WERI-Rb-1 (cell line): ENCODE results near the gene RELN.

Experiments used
- DNase-seq: peaks from one replicate; pipeline ENCODE4 v3.0.0-alpha.2; 2020
- H3K27ac ChIP-seq: fragments of 250-450 bp; sonication (Bioruptor Pico); 2 replicates; pipeline ENCODE4 v1.5.1; 2020; ENCODE audit warnings: mild to moderate bottlenecking, moderate library complexity
- H3K27me3 ChIP-seq: fragments of 250-450 bp; sonication (Bioruptor Pico); 2 replicates; pipeline ENCODE4 v1.5.1; 2021; ENCODE audit warnings: mild to moderate bottlenecking, low read depth, moderate library complexity; ENCODE audit not compliant: insufficient read depth, severe bottlenecking
- H3K36me3 ChIP-seq: fragments of 250-450 bp; sonication (Bioruptor Pico); 2 replicates; pipeline ENCODE4 v1.5.1; 2020; ENCODE audit warnings: mild to moderate bottlenecking, moderate library complexity
- H3K4me3 ChIP-seq: 2 replicates; pipeline ENCODE4 v1.5.1; 2011; ENCODE audit warnings: low read depth, mild to moderate bottlenecking, control low read depth, low read length
- H3K9me3 ChIP-seq: fragments of 250-450 bp; sonication (Bioruptor Pico); 2 replicates; pipeline ENCODE4 v1.5.1; 2021; ENCODE audit warnings: mild to moderate bottlenecking, moderate library complexity; ENCODE audit not compliant: severe bottlenecking
- TF ChIP-seq, protein P1 (sequence below): IDR thresholded peaks from 2 replicates; pipeline ENCODE4 v1.5.1; 2011; ENCODE audit warnings: low read depth, mild to moderate bottlenecking, control low read depth, inconsistent platforms, low read length

Gene RELN

DNA sequence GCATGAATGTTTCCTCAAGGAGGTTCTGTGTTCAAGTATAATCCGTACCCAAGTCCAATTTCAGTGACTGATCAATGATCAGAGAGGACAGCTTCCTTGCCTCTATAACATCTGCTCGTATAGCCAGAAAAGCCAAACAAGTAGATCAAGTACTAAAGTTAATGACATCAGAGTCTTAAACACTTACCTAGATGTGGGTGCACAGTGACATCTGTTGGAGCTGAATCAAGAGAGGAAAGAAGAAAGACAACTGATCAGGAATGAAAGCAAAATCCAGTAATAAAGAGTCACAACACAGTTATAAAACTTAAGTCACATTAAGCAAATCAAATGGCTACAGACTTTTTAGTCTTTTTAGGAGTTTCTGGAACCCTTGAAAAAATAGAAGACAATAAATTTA is 236.5 kb downstream of the RELN start:
- H3K27ac ChIP-seq, result no peak overlapping the region
- no peak overlapping the region for H3K4me3 ChIP-seq
- H3K9me3 ChIP-seq, result no peaks in the 10 kb centered on the region
- DNase-seq, result peak; percentile 47
- no peaks in the 10 kb centered on the region for H3K27me3 ChIP-seq
- TF ChIP-seq, protein P1, sequence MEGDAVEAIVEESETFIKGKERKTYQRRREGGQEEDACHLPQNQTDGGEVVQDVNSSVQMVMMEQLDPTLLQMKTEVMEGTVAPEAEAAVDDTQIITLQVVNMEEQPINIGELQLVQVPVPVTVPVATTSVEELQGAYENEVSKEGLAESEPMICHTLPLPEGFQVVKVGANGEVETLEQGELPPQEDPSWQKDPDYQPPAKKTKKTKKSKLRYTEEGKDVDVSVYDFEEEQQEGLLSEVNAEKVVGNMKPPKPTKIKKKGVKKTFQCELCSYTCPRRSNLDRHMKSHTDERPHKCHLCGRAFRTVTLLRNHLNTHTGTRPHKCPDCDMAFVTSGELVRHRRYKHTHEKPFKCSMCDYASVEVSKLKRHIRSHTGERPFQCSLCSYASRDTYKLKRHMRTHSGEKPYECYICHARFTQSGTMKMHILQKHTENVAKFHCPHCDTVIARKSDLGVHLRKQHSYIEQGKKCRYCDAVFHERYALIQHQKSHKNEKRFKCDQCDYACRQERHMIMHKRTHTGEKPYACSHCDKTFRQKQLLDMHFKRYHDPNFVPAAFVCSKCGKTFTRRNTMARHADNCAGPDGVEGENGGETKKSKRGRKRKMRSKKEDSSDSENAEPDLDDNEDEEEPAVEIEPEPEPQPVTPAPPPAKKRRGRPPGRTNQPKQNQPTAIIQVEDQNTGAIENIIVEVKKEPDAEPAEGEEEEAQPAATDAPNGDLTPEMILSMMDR, result peak; percentile 35
- no peaks in the 10 kb centered on the region for H3K36me3 ChIP-seq

DNA sequence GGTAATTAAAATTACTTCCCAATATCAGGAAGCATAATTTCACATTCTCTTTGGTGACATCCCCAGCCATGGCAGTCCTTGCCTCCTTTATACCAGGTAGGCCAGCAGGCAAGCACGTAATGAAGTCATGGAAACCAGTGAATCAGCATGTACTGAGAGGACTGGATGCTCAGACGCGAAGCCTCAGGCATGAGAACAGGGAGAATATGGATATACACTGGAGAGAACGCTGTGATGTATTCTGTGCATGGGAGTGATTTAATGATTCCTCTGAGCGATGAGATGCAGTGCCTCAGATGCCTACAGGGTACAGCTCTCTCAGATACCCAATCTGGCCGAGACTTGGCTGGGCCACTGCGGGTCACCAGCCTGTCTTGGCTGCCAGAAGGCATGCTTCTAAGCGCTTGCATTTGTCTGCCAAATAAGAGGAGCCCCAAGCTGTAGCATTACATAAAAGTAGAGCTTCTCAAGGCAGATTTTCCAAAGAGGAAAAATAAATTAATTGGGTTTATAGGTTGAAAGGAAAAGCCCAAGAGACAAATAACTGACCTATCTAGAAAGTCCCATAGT is 238.1 kb downstream of the RELN start:
- no peak for DNase-seq
- Histone ChIP-seq H3K27me3 (no peaks in the 10 kb centered on the region), H3K27ac (no peak overlapping the region), H3K36me3 (no peaks in the 10 kb centered on the region), H3K9me3 (no peaks in the 10 kb centered on the region), H3K4me3 (no peak overlapping the region)
- TF ChIP-seq, protein P1, result no peak

DNA sequence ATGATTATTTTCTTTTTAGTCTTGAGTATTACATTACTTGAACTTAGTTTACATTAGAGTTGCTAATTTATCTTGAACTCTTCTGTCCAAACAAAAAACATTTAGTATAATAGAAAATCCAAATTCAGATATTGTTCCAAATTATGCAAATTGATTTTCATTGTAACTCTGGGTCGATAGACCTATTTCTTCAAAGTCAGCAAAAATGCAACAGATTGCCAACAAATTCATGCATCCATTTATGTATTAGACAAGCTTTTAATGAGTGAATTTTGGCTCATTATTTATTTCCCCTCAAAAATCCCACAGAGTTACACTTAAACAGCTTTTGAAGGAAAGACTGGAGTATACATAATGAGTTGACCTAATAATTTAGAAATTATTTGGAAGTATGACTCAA is 240.8 kb downstream of the RELN start:
- Histone ChIP-seq H3K9me3 (no peaks in the 10 kb centered on the region), H3K27me3 (no peaks in the 10 kb centered on the region), H3K27ac (no peak overlapping the region), H3K4me3 (no peak overlapping the region), H3K36me3 (no peaks in the 10 kb centered on the region)
- DNase-seq, result no peak
- TF ChIP-seq, protein P1, result no peak

DNA sequence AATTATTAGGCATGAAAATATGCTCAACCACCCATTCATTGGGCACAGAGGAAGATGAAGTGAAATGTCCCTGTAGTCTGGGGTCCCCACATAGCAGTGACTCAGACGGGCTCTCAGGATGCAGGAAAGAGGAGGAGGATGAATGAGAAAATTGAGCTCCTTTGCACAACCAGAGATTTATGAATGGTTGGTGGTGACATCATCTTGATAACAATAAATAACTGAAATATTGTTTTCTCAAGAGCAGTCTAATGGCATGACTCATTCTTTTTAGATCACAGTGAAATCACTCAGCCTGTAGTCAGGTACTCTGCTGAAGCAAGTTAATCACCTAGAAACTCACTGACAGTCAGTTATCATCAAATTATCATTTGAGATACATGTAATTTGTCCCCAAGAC is 254.1 kb downstream of the RELN start:
- H3K4me3 ChIP-seq, result no peak overlapping the region
- no peaks in the 10 kb centered on the region for H3K36me3 ChIP-seq
- TF ChIP-seq, protein P1, result no peak
- no peaks in the 10 kb centered on the region for H3K27me3 ChIP-seq
- no peak overlapping the region for H3K27ac ChIP-seq
- no peak for DNase-seq
- no peaks in the 10 kb centered on the region for H3K9me3 ChIP-seq

DNA sequence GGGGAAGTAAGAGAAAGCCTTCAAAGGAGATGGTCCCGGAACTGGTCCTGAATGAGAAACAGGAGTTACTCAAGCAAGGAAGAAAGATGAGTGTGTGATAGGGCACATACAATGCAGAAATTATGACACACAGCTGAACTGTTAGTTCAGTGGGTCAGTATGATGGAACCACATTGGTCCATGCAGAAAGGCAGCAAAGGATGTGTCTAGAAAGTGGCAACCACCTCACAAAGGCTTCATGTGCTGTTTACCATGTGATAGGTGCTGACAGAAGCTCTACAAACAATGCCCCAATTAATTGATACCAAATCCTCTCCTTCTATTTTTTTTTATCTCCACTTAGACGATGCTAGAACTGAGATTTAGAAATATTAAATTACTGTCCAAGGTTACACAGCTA is 258.3 kb downstream of the RELN start:
- Histone ChIP-seq H3K4me3 (no peak overlapping the region), H3K36me3 (no peaks in the 10 kb centered on the region), H3K9me3 (no peaks in the 10 kb centered on the region), H3K27me3 (no peaks in the 10 kb centered on the region), H3K27ac (no peak overlapping the region)
- no peak for DNase-seq
- TF ChIP-seq, protein P1, result no peak

DNA sequence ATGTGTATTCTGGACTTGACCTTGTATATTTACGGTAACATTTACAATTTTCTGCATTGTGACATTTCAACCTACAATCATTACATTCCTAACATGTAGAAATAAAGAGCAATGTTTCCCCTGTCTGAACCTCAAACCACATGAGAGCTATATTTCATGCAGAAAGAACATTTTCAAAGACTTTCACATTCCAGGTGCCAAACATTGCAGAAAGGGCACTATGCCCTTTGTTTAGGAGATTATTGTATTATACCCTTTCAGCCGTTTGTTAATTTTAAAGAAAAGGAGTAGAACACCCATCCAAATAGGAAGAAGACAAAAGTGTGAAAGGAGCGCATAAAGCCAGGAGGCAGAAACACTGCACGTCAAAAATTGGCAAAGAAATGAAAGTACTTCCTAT is 260.4 kb downstream of the RELN start:
- H3K27ac ChIP-seq, result no peak overlapping the region
- no peaks in the 10 kb centered on the region for H3K9me3 ChIP-seq
- no peaks in the 10 kb centered on the region for H3K27me3 ChIP-seq
- no peaks in the 10 kb centered on the region for H3K36me3 ChIP-seq
- no peak for DNase-seq
- TF ChIP-seq, protein P1, result no peak
- no peak overlapping the region for H3K4me3 ChIP-seq
